Hepatocyte (in vitro differentiated cells): ENCODE results near the gene AANAT. TPM values are rescaled to one million over a fixed set of nuclear protein-coding genes. Genes with fewer than 3 reads are reported as not detected.

Source experiments
- DNase-seq: peaks from one replicate; pipeline ENCODE4 v3.0.0-alpha.2; 2016; ENCODE audit warnings: low spot score
- H2AFZ ChIP-seq: fragments of 200-600 bp; sonication (generic); 2 replicates; pipeline ENCODE4 v1.6.0; 2016; ENCODE audit warnings: antibody characterized with exemption, mild to moderate bottlenecking
- H3K27ac ChIP-seq: fragments of 200-600 bp; sonication (generic); 2 replicates; pipeline ENCODE4 v1.5.1; 2016; ENCODE audit warnings: mild to moderate bottlenecking
- H3K27me3 ChIP-seq: fragments of 200-600 bp; sonication (generic); 2 replicates; pipeline ENCODE4 v1.6.1; 2016
- H3K36me3 ChIP-seq: fragments of 200-600 bp; sonication (generic); replicated peaks from 2 replicates; pipeline ENCODE4 v1.5.1; 2016; ENCODE audit warnings: low read depth; ENCODE audit not compliant: insufficient read depth
- H3K4me1 ChIP-seq: fragments of 200-600 bp; sonication (generic); 2 replicates; pipeline ENCODE4 v1.5.1; 2016; ENCODE audit warnings: mild to moderate bottlenecking, moderate library complexity; ENCODE audit not compliant: insufficient read depth
- H3K4me2 ChIP-seq: fragments of 200-600 bp; sonication (generic); 2 replicates; pipeline ENCODE4 v1.6.0; 2016
- H3K4me3 ChIP-seq: fragments of 200-600 bp; sonication (generic); 2 replicates; pipeline ENCODE4 v1.5.1; 2016; ENCODE audit warnings: mild to moderate bottlenecking
- H3K79me2 ChIP-seq: fragments of 200-600 bp; sonication (generic); 2 replicates; pipeline ENCODE4 v1.6.0; 2017; ENCODE audit warnings: mild to moderate bottlenecking
- H3K9me2 ChIP-seq: fragments of 200-600 bp; sonication (generic); replicated peaks from 2 replicates; pipeline ENCODE4 v1.6.0; 2017; ENCODE audit warnings: mild to moderate bottlenecking; ENCODE audit not compliant: insufficient read depth
- H3K9me3 ChIP-seq: fragments of 200-600 bp; sonication (generic); 2 replicates; pipeline ENCODE4 v1.5.1; 2016; ENCODE audit warnings: low read depth, mild to moderate bottlenecking
- H4K20me1 ChIP-seq: fragments of 200-600 bp; sonication (generic); 2 replicates; pipeline ENCODE4 v1.6.0; 2016; ENCODE audit warnings: mild to moderate bottlenecking; ENCODE audit not compliant: insufficient read depth, poor library complexity, severe bottlenecking
- CTCF ChIP-seq: fragments of 200-600 bp; sonication (generic); IDR thresholded peaks from 2 replicates; pipeline ENCODE4 v1.5.1; 2016; ENCODE audit warnings: antibody characterized with exemption, mild to moderate bottlenecking; ENCODE audit not compliant: poor library complexity
- EZH2 ChIP-seq: fragments of 200-600 bp; sonication (generic); IDR thresholded peaks from 2 replicates; pipeline ENCODE4 v1.6.1; 2016; ENCODE audit warnings: antibody characterized with exemption, mild to moderate bottlenecking, borderline replicate concordance
- EZH2phosphoT487 ChIP-seq: fragments of 200-600 bp; sonication (generic); IDR thresholded peaks from one replicate; pipeline ENCODE4 v1.6.1; 2018; ENCODE audit warnings: antibody characterized with exemption, mild to moderate bottlenecking, low read depth, moderate library complexity; ENCODE audit not compliant: unreplicated experiment, severe bottlenecking
- WGBS: methylation state at CpG from one replicate; pipeline ENCODE4 v1.1.6; 2016; ENCODE audit warnings: low lambda C conversion rate; ENCODE audit errors: missing lambda C conversion rate; 5-methylcytosine and 5-hydroxymethylcytosine counted together
- polyA plus RNA-seq: library from polyadenylated mRNA; unstranded; fragments of >200 nt; fragmentation: Nextera tagmentation; extraction: Ambion mirVana; gene quantifications from 2 replicates; pipeline ENCODE4 v1.2.1, GENCODE V29; 2016
- total RNA-seq: library from RNA; depleted of rRNA; stranded (reverse); fragments of >200 nt; gene quantifications from 2 replicates; pipeline ENCODE4 v1.2.3, GENCODE V29; 2014

The AANAT gene
- total and polyA plus RNA-seq, 2 experiments from 2014 or later = not detected

GRCh38 chr17:76462556-76463290 lies 4.7 kb upstream of the AANAT start:
- no peak for DNase-seq
- H3K27ac ChIP-seq = no peak overlapping the region
- 81% methylated on average over 23 of the region's 24 CpGs for WGBS
- no peaks in the 10 kb centered on the region for H3K9me2 ChIP-seq
- H3K4me2 ChIP-seq = no peak overlapping the region
- no peak overlapping the region for H3K4me3 ChIP-seq
- no peaks in the 10 kb centered on the region for H3K79me2 ChIP-seq
- no peaks in the 10 kb centered on the region for H3K36me3 ChIP-seq
- no peaks in the 10 kb centered on the region for H3K27me3 ChIP-seq
- no peaks in the 10 kb centered on the region for H4K20me1 ChIP-seq
- H3K4me1 ChIP-seq = peaks cover 6% of the 10 kb centered on the region
- H2AFZ ChIP-seq = no peak overlapping the region
- H3K9me3 ChIP-seq = no peaks in the 10 kb centered on the region
- TF ChIP-seq EZH2phosphoT487 (no peak), CTCF (no peak), EZH2 (no peak)

GRCh38 chr17:76466775-76467130 lies 650 bp upstream of the AANAT start:
- 92% methylated on average over 6 of the region's 6 CpGs for WGBS
- Histone ChIP-seq H3K4me3 (no peak overlapping the region), H3K79me2 (no peaks in the 10 kb centered on the region), H3K36me3 (no peaks in the 10 kb centered on the region), H3K27ac (no peak overlapping the region), H3K4me2 (no peak overlapping the region), H3K9me3 (no peaks in the 10 kb centered on the region), H3K27me3 (no peaks in the 10 kb centered on the region), H3K4me1 (peaks cover 6% of the 10 kb centered on the region), H4K20me1 (no peaks in the 10 kb centered on the region), H3K9me2 (no peaks in the 10 kb centered on the region), H2AFZ (no peak overlapping the region)
- DNase-seq = no peak
- TF ChIP-seq EZH2 (no peak), CTCF (no peak), EZH2phosphoT487 (no peak)

- Histone ChIP-seq H3K4me3 (no peak overlapping the region), H4K20me1 (no peaks in the 10 kb centered on the region), H3K9me3 (no peaks in the 10 kb centered on the region), H3K79me2 (no peaks in the 10 kb centered on the region), H3K4me1 (peaks cover 6% of the 10 kb centered on the region), H3K27me3 (no peaks in the 10 kb centered on the region), H2AFZ (no peak overlapping the region), H3K4me2 (no peak overlapping the region), H3K9me2 (no peaks in the 10 kb centered on the region), H3K27ac (no peak overlapping the region), H3K36me3 (no peaks in the 10 kb centered on the region)
- TF ChIP-seq CTCF = no peak
- TF ChIP-seq EZH2 = no peak
- no peak for TF ChIP-seq EZH2phosphoT487
- no peak for DNase-seq
- 88% methylated on average over 7 of the region's 8 CpGs for WGBS
Observed at GRCh38 chr17:76467809-76468633, 618 bp downstream of the AANAT start.
